GM21381 (cell line): ENCODE data around the gene MC4R.

ENCODE experiments used
- ATAC-seq: cut with Tn5 transposase; IDR thresholded peaks from one replicate; pipeline ENCODE4 v1.9.1; 2021; ENCODE audit warnings: mild to moderate bottlenecking, moderate library complexity; ENCODE audit not compliant: unreplicated experiment

Gene MC4R

GRCh38 chr18:60329131-60329530, 43.4 kb downstream of the MC4R start:
- no peak for ATAC-seq

- ATAC-seq, result no peak
Observed at GRCh38 chr18:60327880-60328279, 44.7 kb downstream of the MC4R start.

- ATAC-seq, result no peak
Observed at GRCh38 chr18:60322591-60322990, 50.0 kb downstream of the MC4R start.
